Hematopoietic multipotent progenitor cell treated with erythropoietin and hydrocortisone succinate and interleukin-3 and kit ligand, for 8 days (in vitro differentiated cells): ENCODE results near the gene TBL3.
"Not testable (repeated sequence)": the region's sequence is repeated elsewhere in the genome, so short reads cannot be mapped to it uniquely, and the experiment has no call there.

Source experiments
- DNase-seq: peaks from one replicate; pipeline ENCODE4 v3.0.0-alpha.2; 2015

Gene TBL3

DNA sequence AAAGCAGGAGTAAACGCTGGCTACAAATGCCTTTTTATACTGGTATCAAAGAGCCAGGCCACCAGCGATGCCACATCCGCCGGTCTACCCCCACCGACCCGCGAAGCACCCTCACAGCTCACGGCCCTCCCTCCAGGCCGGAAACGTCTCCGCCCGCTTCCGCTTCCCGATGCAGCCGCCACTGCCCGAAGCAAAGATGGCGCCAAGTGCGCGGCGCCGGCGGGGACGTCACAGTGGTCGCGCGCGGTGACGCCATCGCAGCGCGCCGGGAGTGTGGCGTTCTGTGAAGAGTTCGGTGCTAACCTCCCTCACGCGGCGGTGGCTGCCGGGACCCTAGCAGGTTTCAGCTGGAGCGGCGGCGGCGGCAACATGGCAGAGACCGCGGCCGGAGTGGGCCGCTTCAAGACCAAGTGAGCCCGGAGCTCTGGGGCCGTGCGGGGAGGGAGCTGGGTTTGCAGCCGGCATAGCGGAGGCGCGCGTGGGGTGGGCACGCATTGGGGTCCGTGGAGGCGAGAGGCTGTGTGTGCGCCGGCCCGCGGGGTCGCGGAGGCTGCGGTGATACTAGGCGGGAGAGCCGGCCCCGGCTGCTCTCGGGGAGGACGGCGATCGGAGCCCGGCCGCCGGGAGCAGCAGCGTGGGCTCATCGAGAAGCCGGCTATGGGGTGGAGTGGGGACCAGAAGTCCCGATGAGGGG is at the start of gene TBL3:
TBL3 (plus strand) TSS at position 258 of the 694 bp plus-strand sequence; CDS start at position 370, 112 bp downstream.
- peak; percentile 93 for DNase-seq

DNA sequence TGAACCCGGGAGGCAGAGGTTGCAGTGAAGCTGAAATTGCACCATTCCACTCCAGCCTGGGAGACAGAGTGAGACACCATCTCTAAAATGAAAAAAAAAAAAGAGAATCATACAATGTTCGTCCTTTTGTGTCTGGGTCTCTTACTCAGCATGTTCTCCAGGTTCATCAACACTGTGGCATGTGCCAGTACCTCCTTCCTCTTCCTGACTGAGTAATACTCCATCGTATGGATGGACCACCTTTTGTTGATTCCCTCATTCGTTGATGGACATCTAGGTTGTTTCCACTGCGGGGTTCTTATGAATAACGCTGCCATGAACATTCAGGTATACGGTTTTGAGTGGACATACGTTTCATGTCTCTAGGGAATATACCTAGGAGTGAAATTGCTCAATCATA is 49.5 kb upstream of the TBL3 start:
- DNase-seq = no peak

DNA sequence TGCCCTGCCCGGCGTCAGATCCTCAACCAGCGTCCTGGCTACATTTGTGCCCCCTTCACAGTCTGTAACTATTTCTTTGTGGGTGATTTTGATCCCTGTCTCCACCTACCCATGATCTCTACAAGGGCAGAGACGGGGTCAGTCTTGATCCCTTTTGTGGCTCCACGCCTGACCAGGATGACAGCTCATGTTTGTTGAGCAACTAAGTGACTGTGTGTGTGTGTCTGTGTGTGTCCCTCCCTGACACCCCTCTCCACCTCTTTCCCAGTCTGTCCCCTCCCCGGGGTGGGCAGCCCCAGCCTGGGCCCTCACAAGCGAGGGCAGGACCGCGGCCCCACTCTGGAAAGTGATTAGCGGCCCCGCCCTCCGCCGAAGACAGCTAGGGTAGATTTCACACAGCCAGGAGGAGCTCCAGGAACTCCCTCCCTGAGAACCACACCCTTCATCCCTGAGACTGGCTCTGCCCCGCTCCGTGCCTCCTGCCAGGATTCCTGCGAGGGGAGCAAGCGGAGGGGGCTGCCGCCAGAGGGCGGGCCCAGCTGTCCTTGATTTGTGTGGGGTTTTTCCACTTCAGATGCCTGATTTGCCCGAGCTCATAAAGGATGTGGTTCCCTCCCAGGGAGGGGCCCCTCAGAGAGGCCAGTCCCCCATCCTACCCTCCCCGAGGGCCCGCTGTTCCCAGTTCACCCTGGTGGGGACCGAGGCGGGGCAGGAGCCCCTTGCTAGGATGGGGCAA is 48.4 kb upstream of the TBL3 start:
- DNase-seq = peak; percentile 25

DNA sequence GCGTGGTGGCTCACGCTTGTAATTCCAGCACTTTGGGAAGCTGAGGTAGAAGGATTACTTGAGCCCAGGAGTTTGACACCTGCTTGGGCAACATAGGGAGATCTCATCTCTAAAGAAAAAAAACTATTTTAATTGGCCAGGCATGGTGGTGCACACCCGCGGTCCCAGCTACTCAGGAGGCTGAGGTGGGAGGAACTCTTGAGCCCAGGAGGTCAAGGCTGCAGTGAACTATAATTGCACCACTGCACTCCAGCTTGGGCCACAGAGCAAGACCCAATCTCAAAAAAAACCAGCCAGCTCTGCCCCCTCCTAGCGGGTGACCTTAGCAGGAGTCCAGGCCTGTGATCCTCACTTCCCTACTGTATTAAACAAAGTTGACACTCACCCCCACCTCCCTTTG is 47.8 kb upstream of the TBL3 start:
- DNase-seq = no peak

DNA sequence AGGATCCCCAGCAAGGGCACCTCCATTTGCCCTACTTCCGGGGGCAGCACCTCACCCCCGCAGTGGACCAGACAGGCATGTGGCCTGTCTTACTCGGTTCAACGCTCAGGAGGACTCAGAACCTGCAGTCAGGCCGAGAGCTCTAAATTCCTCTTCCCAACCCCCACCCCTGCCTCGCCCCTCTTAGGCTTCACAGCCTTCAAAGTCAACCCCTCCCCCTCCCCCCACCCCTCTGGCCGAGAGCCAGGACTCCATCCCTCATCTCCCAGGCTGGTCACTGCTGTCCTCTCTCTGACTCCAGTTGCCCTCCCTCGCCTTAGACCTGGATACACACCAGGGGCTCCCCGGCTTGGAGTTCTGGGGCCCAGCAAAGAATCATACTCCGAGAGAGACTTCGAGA is 45.6 kb upstream of the TBL3 start:
- DNase-seq = no peak

DNA sequence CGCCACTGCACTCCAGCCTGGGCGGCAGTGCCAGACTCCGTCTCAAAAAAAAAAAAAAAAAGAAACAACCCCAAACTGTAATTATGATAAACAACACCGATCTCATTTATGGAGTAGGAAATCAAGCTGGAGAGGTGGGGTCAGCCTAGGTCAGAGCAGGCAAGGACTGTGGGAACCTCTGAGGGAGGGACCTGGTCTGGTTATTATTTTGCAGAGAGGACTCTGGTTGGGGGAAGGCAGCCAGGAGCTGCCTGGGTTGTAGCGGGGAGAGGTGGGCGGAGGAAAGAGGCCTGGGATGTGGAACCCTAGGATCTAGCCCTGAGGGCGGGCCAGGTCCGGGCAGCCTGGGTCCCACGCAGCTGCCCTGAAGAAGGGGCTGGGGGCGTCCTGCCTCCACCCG is 42.7 kb upstream of the TBL3 start:
- DNase-seq = peak; percentile 41

DNA sequence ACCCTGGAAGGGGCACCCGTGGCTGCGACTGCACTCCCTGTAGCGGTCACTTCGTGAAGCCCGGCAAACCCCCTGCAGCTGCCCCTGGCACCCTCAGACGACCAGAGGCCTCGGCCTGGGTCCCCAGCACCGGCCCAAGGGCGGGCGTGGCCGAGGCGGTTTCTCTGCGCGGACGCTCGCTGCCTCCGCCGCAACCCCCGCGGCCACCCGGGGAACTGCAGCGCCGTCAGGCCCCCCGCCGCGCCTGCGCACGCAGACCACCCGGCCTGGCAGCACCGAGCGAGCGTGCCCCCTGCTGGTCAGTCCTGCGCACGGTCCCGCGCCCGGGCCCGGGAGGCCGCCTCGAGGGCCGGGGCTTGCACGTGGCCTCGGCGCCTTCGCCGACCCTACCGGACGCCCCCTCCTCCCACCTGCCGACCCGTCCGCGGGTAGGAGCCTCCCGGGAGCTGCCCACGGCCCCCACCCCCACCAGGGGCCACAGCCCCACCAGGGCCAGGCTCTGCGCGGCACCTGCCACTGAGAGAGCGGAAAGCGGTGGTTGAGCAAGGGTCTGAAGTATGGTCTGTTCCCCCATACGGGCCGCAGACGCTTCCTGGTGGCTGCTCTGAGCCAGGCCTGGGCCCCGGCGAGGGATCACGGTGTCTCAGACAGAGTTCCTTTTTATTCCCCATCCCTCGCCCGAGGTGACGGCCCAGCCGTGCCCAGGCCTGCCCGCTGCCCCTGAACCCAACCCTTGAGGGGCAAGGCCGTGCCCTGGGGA is 42.1 kb upstream of the TBL3 start:
- peak; percentile 79 for DNase-seq

DNA sequence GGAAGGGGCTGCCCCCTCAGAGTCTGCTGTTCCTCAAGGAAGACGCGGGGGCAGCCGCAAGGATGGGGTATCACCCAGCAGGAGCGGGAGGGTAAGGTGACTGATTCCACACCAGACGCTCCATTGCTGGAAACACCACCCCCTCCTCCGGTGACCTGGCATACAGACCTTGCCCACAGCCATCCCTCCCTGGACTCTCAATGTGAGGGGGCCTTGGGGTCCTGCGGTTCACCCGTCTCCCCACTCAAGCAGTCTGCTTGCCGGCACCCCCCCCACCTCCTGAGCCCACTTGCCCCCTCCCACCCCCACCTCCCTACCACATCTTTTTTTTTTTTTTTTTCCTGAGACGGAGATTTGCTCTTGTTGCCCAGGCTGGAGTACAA is 41.5 kb upstream of the TBL3 start:
- DNase-seq = no peak

DNA sequence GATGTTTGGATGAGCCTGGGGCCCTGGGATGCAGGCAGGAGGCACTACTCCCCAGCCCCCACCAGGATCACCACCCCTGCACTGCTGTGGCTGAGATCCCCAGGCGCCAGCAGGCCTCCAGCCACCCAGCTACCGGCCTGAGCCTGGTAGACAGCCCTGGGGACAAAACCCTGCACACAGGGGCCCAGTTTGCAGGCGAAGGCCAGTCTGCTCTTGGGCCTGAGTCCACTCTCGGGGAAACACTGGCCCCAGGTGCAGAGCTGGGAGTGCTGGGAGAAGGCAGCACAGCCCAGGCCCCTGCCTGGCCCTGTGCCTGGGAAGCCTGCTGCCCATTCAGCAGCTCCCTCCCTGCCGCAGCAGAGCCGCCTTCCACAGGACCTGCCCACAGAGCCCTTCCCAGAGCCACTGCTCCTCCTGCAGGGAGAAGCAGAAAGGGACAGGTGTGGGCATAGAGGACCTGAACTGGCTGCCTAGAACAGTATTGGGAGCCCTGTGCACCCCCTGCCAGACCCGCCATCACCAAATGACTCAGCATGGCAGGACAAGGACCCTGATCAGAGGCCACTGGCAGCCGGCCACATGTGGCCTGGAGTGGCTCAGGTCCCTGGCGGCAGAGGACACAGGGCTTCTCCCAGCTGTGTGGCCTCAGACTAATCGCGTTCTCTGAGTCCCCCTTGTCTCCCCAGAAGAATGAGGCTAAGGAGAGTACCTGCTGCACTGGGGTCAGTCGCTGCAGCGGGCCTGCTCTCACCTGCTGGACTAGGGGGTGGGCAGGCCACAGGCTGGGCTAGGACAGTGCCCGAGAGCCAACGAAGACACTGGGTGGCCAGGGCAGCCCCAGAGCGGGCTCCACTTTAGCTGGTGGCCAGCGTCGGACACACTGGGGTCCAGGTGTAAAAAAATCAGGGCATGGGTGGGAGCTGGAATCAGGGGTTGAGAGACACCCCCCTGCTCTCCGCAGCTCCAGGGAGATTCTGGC is 39.5 kb upstream of the TBL3 start:
- peak; percentile 17 for DNase-seq

DNA sequence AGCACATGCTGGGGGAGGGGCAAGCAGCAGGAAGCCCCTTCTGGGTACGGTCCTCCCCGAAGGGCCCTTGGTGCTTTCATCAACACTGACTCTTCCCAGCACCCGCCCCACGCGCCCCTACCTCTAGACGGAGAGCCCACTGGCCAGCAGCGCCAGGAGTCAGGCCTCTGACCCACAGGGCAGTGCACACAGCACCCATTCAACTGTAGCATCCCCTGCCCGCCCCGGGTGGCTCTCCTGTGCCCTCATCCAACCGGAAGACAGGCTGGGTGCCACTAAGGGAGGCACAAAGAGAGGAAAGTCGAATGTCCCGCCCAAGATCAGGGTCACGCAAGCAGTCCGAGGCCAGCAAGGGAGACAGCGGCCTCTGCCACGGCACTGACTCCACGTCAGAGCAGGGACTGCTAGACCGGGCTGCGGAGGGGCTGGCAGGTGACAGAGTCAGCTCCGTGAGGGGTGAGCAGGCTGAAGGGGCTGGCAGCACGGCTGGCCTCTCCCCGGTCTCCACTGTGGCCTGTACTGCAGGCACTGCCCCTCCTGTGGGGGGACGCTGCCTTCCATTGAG is 38.7 kb upstream of the TBL3 start:
- no peak for DNase-seq

DNA sequence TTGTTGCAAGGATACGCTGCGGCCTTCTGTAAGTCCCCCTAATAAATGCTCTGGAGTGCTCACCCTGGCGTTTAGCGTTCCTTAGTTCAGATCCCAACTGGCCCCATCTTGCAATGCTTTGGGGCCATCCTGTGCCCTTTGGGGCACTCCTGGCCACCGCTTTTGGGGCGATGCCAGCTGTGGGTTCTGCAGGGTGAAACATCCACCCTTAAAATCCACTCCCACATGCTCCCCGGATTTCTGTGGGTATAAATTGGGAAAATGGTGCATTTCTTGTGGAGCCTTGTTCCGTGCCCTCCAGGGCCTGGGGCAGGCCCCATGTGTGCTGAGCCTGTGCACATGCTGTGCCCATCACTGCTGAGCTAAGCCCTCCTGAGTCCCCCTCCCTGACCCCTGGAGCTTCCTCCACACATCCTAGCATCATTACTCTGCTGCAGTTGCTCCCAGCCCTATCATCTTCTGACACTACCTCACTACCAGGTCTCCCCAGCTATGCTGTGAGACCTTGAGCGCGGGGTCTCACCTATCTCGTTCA is 34.8 kb upstream of the TBL3 start:
- DNase-seq = no peak

DNA sequence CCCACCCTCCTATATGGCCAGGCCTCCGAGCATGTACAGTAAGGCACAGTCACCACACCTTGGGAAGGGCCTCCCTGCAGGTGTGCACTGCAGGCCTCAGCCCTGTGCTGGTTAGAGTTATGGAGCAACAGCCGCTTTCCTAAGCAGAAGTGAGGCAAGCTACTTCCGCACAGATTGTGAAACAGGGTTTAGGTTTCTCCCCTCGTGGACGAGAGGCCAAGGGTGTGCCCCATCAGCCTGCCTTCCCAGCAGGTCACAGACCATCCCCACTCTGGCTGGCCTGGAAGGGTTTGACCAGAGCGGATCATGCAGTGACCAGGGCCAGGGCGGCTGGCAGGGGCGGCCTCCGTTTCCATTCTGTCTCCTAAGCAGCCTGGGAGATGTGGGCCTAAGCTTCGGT is 33.5 kb upstream of the TBL3 start:
- no peak for DNase-seq

DNA sequence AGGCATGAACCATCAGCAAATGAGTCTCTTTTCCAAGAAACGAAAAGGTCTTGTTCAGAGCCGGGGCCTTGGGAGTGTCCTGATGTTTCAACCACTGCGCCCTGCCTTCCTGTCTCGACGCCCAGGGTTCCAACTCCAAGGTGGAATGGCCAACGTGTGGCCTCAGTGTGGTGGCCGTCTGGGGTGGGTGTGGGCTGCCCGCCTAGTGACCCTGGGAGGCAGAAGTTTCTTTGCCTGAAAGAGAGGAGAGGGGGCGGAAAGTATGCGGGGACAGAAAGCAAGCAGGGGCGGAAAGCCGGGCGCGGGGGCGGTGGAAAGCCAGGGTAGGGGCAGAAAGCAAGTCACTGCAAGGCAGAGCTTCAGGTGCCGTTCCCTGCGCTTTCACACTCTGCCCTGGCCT is 32.9 kb upstream of the TBL3 start:
- DNase-seq = no peak

DNA sequence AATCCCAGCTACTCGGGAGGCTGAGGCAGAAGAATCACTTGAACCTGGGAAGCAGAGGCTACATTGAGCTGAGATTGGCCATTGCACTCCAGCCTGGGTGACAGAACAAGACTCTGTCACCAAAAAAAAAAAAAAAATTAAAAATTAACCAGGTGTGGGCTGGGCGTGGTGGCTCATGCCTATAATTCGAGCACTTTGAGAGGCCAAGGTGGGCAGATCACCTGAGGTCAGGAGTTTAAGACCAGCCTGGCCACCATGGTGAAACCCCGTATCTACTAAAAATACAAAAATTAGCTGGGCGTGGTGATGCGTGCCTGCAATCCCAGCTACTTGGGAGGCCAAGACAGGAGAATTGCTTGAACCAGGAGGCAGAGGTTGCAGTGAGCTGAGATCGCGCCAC is 32.0 kb upstream of the TBL3 start:
- not testable (repeated sequence) for DNase-seq

DNA sequence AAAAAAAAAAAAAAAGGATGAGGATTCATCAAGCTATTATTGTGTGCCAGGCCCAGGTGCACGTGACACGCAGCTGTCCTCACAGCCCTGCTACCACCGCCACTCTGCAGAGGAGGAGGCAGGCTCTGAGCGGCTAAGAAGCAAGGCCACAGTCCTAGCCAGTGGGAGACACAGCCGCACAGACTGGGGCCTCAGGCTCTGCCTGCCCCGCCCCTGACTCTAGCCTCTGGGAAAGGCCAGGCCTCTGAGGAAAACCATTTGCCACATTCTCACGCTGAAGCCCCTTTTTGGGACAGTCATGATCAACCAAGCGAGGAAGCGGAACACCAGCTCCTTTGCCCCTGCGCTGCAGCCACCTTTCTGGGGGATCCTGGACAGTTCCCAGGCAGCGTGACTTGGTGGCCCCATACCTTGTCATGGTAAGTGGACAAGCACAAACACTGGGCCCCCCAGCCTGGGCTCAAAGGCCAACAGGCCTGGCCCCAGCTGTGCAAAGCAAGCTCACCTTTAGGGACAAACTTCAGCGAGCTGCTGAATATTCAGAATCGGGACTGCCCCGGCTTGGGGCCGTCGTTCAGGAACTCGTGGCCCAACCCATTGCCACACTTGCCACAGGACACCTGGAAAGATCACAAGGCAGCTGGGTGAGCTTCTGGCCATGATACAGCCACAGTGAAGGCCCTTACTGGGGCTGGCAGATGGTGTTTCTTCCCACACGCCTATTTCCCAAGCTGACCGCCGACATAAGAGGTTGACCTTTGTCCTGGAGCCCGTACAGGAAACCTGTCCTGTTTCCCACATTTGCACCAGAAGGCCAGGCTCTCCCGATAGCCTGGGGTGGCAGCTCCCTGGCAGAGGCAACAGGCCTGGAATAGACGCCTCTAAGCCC is 31.3 kb upstream of the TBL3 start:
- no peak for DNase-seq

DNA sequence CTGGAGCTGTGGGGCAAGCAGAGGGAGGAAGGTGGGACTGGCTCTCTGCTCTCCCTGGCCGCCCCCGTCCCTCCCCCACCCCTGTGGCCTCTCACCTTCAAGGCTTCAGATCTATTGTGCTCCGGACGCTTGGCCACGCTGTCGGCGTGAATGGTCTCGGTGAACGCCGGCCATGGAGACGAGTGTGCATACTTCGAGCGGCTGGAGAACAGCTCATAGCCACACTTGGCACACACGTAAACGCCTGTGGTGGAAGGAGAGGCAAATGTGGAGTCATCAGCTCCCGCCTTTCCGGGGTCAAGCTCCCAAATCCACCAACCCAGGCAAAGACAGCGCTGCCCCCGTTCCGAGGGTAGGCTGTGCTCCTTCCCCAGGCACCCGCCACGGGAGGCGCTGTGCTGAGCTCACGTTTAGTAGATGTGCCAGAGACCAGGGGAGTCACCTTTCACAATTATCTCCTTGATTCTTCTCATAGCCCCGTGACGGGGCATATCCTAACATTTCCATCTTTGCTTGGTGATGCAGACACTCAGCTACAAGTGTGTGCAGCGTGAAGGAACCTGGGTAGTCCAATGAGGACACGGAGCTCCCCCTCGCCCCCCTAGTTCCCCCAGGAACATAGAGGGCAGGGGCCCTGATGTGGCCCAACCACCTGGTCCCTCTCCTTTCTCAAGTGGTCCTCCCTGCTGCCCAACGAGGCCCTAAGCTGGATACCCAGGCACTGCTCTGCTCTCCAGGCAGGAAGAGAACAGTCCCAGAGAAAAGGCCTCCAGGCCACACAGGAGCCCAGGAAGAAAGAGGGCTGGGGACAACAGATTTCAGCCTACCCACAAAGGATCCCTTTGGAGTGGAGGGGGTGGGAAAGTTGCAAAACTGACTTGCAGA is 30.4 kb upstream of the TBL3 start:
- no peak for DNase-seq

DNA sequence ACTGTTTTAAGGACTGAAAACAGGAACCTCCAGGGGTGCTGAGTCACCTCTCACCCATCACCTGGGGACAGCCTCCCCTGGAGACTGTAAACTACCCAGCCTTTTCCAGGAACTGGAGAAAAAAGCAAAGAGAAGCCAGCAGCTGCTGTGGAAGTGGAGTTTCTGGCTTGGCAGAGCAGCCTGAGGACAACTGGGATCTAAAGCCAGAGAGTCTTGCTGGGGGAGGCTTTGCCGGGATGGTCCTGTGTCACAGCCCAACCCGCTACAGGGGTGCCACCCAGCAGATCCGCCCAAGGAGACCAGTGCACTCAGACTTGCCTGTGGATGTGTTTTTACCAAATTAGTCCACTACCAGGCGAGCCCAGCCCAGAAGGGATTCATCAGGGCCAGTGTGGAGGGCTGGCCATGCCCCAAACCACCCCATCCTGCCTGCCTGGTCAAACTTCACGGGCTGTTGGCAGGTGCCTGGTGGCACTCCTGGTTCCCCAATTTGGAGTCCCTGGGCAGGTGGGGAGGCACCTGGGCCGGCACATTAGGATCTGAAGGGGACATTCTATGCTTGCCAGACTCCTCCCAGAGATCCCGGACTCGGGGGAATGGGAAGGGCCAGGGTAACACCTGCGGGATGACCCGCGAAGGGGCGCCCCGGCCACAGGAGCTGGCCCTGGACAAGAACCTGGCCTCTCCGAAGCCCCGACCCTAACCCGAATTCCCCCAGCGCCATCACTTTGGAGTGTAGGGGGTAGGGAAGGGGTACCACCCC is 29.6 kb upstream of the TBL3 start:
- peak; percentile 29 for DNase-seq

DNA sequence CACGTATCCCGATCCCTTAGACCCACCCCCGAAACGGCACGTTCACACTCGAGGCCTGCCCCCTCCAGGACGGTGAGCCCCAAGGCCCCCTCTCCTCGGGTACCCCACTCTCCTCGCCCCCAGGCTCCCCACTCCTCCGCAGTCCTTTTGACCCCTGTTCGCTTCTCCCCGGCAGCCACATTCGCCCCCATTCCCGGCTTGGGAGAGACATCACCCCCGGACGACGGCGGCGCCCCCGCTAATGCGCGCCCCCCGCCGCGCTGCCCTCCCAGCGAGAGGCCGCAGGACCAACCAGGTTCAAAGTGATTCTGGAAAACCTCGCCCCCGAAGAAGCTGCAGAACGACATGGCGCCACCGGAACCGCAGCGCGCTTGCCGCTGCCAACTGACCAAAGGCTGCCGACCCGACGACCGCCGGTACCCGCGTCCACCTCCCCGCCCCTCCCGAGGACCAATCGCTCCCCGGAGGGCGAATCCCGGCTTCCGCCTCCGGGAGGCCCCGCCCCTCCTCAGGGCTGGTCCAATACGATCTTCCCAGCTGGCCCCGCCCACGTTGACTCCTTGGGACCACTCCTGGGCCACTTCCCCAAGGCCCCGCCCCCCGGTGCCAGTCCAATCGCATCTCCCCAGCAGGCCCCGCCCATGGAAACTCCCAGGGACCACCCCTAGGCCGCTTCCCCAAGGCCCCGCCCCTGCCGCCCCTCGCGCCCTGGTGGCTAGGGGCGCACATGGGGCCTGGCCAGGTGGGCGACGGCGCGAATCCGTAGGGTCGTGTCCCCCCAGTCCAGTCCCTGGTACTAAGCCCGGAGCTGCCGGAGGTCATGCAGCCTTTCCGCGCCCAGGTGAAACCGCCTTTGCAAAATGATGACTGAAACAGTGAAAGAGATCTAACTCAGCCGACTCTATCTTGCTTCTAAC is 28.8 kb upstream of the TBL3 start, which contains the start of gene MSRB1:
MSRB1 (minus strand) TSS at position 390 of the 917 bp plus-strand sequence; CDS start at position 347, 43 bp downstream.
- peak; percentile 98 for DNase-seq
